Rectal smooth muscle tissue (tissue), 1 donor: ENCODE measurements around the gene ABLIM1.
"Not testable (repeated sequence)": the region's sequence is repeated elsewhere in the genome, so short reads cannot be mapped to it uniquely, and the experiment has no call there.

Experiments
- H3K27ac ChIP-seq: one replicate; pipeline ENCODE4 v1.7.0; 2013; ENCODE audit warnings: low read depth, low read length, inconsistent platforms
- H3K27me3 ChIP-seq: one replicate; pipeline ENCODE4 v1.7.0; 2013; ENCODE audit warnings: low read length; ENCODE audit not compliant: control insufficient read depth, insufficient read depth
- H3K36me3 ChIP-seq: one replicate; pipeline ENCODE4 v1.7.0; 2013; ENCODE audit warnings: low read length; ENCODE audit not compliant: control insufficient read depth, insufficient read depth
- H3K4me1 ChIP-seq: one replicate; pipeline ENCODE4 v1.7.0; 2013; ENCODE audit warnings: low read length; ENCODE audit not compliant: control insufficient read depth, insufficient read depth
- H3K4me3 ChIP-seq: one replicate; pipeline ENCODE4 v1.7.0; 2013; ENCODE audit warnings: low read length
- H3K9ac ChIP-seq: one replicate; pipeline ENCODE4 v1.7.0; 2013; ENCODE audit warnings: low read length

The ABLIM1 gene

GRCh38 chr10:114658175-114658574 is at the start of gene ABLIM1:
ABLIM1 (minus strand) TSS chr10:114658275; CDS start chr10:114658200, 75 bp downstream.
- H3K27ac ChIP-seq, result no peak within 1 kb of the TSS
- H3K36me3 ChIP-seq, result no peaks in the 10 kb centered on the region
- H3K27me3 ChIP-seq, result no peaks in the 10 kb centered on the region
- no peaks in the 10 kb centered on the region for H3K4me1 ChIP-seq
- H3K4me3 ChIP-seq, result no peak within 1 kb of the TSS
- H3K9ac ChIP-seq, result no peak within 1 kb of the TSS

GRCh38 chr10:114706458-114707055 is 48.5 kb upstream of the ABLIM1 start:
- no peak overlapping the region for H3K4me3 ChIP-seq
- no peaks in the 10 kb centered on the region for H3K27me3 ChIP-seq
- H3K4me1 ChIP-seq, result no peaks in the 10 kb centered on the region
- H3K9ac ChIP-seq, result no peak overlapping the region
- H3K36me3 ChIP-seq, result no peaks in the 10 kb centered on the region
- no peak overlapping the region for H3K27ac ChIP-seq

- H3K36me3 ChIP-seq, result no peaks in the 10 kb centered on the region
- no peak overlapping the region for H3K9ac ChIP-seq
- no peak overlapping the region for H3K4me3 ChIP-seq
- no peaks in the 10 kb centered on the region for H3K27me3 ChIP-seq
- H3K4me1 ChIP-seq, result no peaks in the 10 kb centered on the region
- no peak overlapping the region for H3K27ac ChIP-seq
These were observed 46.6 kb upstream of the ABLIM1 start for GRCh38 chr10:114704679-114705078.

- Histone ChIP-seq H3K9ac (no peak overlapping the region), H3K4me1 (no peaks in the 10 kb centered on the region), H3K27ac (no peak overlapping the region), H3K36me3 (no peaks in the 10 kb centered on the region), H3K27me3 (no peaks in the 10 kb centered on the region), H3K4me3 (no peak overlapping the region)
These were observed 45.5 kb upstream of the ABLIM1 start for GRCh38 chr10:114703377-114704107.

- Histone ChIP-seq H3K4me3 (no peak overlapping the region), H3K36me3 (no peaks in the 10 kb centered on the region), H3K27ac (no peak overlapping the region), H3K27me3 (no peaks in the 10 kb centered on the region), H3K9ac (no peak overlapping the region), H3K4me1 (no peaks in the 10 kb centered on the region)
These were observed 40.4 kb upstream of the ABLIM1 start for GRCh38 chr10:114698271-114699061.

- Histone ChIP-seq H3K4me3 (no peak overlapping the region), H3K9ac (no peak overlapping the region), H3K4me1 (no peaks in the 10 kb centered on the region), H3K36me3 (no peaks in the 10 kb centered on the region), H3K27me3 (no peaks in the 10 kb centered on the region), H3K27ac (no peak overlapping the region)
These were observed 39.1 kb upstream of the ABLIM1 start for GRCh38 chr10:114697061-114697598.

GRCh38 chr10:114696301-114696700 is 38.2 kb upstream of the ABLIM1 start:
- not testable (repeated sequence) for H3K4me1 ChIP-seq, H3K27me3 ChIP-seq, H3K27ac ChIP-seq, H3K36me3 ChIP-seq, H3K4me3 ChIP-seq, H3K9ac ChIP-seq

- H3K27me3 ChIP-seq, result no peaks in the 10 kb centered on the region
- no peaks in the 10 kb centered on the region for H3K36me3 ChIP-seq
- no peak overlapping the region for H3K4me3 ChIP-seq
- no peak overlapping the region for H3K9ac ChIP-seq
- H3K4me1 ChIP-seq, result no peaks in the 10 kb centered on the region
- no peak overlapping the region for H3K27ac ChIP-seq
These were observed 36.7 kb upstream of the ABLIM1 start for GRCh38 chr10:114694752-114695151.

- Histone ChIP-seq H3K9ac (no peak overlapping the region), H3K27me3 (no peaks in the 10 kb centered on the region), H3K4me1 (no peaks in the 10 kb centered on the region), H3K36me3 (no peaks in the 10 kb centered on the region), H3K27ac (no peak overlapping the region), H3K4me3 (no peak overlapping the region)
These were observed 36.0 kb upstream of the ABLIM1 start for GRCh38 chr10:114694062-114694461.

- no peaks in the 10 kb centered on the region for H3K27me3 ChIP-seq
- H3K9ac ChIP-seq, result no peak overlapping the region
- H3K4me1 ChIP-seq, result no peaks in the 10 kb centered on the region
- H3K36me3 ChIP-seq, result no peaks in the 10 kb centered on the region
- H3K27ac ChIP-seq, result no peak overlapping the region
- H3K4me3 ChIP-seq, result no peak overlapping the region
These were observed 33.4 kb upstream of the ABLIM1 start for GRCh38 chr10:114691442-114691941.

GRCh38 chr10:114688786-114689185 is 30.7 kb upstream of the ABLIM1 start:
- no peaks in the 10 kb centered on the region for H3K36me3 ChIP-seq
- H3K27me3 ChIP-seq, result no peaks in the 10 kb centered on the region
- no peak overlapping the region for H3K4me3 ChIP-seq
- no peak overlapping the region for H3K27ac ChIP-seq
- H3K4me1 ChIP-seq, result peaks cover 5% of the 10 kb centered on the region
- H3K9ac ChIP-seq, result no peak overlapping the region

GRCh38 chr10:114687459-114687858 is 29.4 kb upstream of the ABLIM1 start:
- Histone ChIP-seq H3K27ac (no peak overlapping the region), H3K9ac (no peak overlapping the region)

More at GRCh38 chr10:114687459-114687858, 29.4 kb upstream of the ABLIM1 start:
- Histone ChIP-seq H3K27me3 (no peaks in the 10 kb centered on the region), H3K4me1 (peaks cover 5% of the 10 kb centered on the region), H3K36me3 (no peaks in the 10 kb centered on the region), H3K4me3 (no peak overlapping the region)
